ENCODE results near the gene ZNF710.
"Not testable (repeated sequence)": the region's sequence is repeated elsewhere in the genome, so short reads cannot be mapped to it uniquely, and the experiment has no call there.

DNA sequence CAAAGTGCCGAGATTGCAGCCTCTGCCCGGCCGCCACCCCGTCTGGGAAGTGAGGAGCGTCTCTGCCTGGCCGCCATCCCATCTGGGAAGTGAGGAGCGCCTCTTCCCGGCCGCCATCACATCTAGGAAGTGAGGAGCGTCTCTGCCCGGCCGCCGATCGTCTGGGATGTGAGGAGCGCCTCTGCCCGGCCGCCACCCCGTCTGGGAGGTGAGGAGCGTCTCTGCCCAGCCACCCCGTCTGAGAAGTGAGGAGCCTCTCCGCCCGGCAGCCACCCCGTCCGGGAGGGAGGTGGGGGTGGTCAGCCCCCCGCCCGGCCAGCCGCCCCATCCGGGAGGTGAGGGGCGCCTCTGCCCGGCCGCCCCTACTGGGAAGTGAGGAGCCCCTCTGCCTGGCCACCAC lies 23.3 kb upstream of the ZNF710 start:
- TF ChIP-seq POLR2A (IDR thresholded peaks at IDR 0.05): not testable (repeated sequence)
- TF ChIP-seq, protein P1, sequence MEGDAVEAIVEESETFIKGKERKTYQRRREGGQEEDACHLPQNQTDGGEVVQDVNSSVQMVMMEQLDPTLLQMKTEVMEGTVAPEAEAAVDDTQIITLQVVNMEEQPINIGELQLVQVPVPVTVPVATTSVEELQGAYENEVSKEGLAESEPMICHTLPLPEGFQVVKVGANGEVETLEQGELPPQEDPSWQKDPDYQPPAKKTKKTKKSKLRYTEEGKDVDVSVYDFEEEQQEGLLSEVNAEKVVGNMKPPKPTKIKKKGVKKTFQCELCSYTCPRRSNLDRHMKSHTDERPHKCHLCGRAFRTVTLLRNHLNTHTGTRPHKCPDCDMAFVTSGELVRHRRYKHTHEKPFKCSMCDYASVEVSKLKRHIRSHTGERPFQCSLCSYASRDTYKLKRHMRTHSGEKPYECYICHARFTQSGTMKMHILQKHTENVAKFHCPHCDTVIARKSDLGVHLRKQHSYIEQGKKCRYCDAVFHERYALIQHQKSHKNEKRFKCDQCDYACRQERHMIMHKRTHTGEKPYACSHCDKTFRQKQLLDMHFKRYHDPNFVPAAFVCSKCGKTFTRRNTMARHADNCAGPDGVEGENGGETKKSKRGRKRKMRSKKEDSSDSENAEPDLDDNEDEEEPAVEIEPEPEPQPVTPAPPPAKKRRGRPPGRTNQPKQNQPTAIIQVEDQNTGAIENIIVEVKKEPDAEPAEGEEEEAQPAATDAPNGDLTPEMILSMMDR (IDR thresholded peaks at IDR 0.05): not testable (repeated sequence)

All from testis (tissue), 2 donors.